CD4-positive, alpha-beta T cell treated with Interleukin-10 for 1 hour (primary cell): ENCODE measurements around the gene TMEM163.

ENCODE experiments used
- DNase-seq: peaks from one replicate; pipeline ENCODE4 v3.0.0-alpha.2; 2020

The TMEM163 gene

GRCh38 chr2:134469516-134470115 is 249.2 kb downstream of the TMEM163 start:
- no peak for DNase-seq

GRCh38 chr2:134468776-134469175 is 250.0 kb downstream of the TMEM163 start:
- DNase-seq, result no peak

GRCh38 chr2:134468164-134468563 is 250.6 kb downstream of the TMEM163 start:
- no peak for DNase-seq

GRCh38 chr2:134466141-134466540 is 252.7 kb downstream of the TMEM163 start:
- peak; percentile 34 for DNase-seq

GRCh38 chr2:134465228-134466105 is 253.3 kb downstream of the TMEM163 start:
- DNase-seq, result no peak

GRCh38 chr2:134463699-134464022 is 255.1 kb downstream of the TMEM163 start:
- DNase-seq, result no peak

- no peak for DNase-seq
Observed at GRCh38 chr2:134462791-134463698, 255.8 kb downstream of the TMEM163 start.

GRCh38 chr2:134462275-134462674 is 256.5 kb downstream of the TMEM163 start:
- DNase-seq, result no peak

- no peak for DNase-seq
Observed at GRCh38 chr2:134461511-134461910, 257.3 kb downstream of the TMEM163 start.

- peak; percentile 36 for DNase-seq
Observed at GRCh38 chr2:134460583-134460998, 258.2 kb downstream of the TMEM163 start.

GRCh38 chr2:134459706-134460406 is 258.9 kb downstream of the TMEM163 start:
- no peak for DNase-seq

- no peak for DNase-seq
Observed at GRCh38 chr2:134458950-134459349, 259.9 kb downstream of the TMEM163 start.

GRCh38 chr2:134458473-134458853 is 260.3 kb downstream of the TMEM163 start:
- DNase-seq, result no peak

- no peak for DNase-seq
Observed at GRCh38 chr2:134457765-134458472, 260.9 kb downstream of the TMEM163 start.

GRCh38 chr2:134457353-134457752 is 261.4 kb downstream of the TMEM163 start:
- no peak for DNase-seq

- no peak for DNase-seq
Observed at GRCh38 chr2:134455426-134455825, 263.4 kb downstream of the TMEM163 start.

GRCh38 chr2:134454931-134455330 is 263.9 kb downstream of the TMEM163 start:
- DNase-seq, result no peak

GRCh38 chr2:134454426-134454825 is 264.4 kb downstream of the TMEM163 start:
- no peak for DNase-seq

GRCh38 chr2:134453973-134454372 is 264.8 kb downstream of the TMEM163 start:
- DNase-seq, result no peak

- no peak for DNase-seq
Observed at GRCh38 chr2:134453476-134453875, 265.3 kb downstream of the TMEM163 start.

- DNase-seq, result no peak
Observed at GRCh38 chr2:134452042-134452733, 266.6 kb downstream of the TMEM163 start.

GRCh38 chr2:134451347-134451630 is 267.5 kb downstream of the TMEM163 start:
- DNase-seq, result no peak
